Breast epithelium (tissue), 3 donors: ENCODE results near the gene KCNQ2.

ENCODE experiments used
- CTCF ChIP-seq, 3 donors: fragments of 450-650 bp; IDR thresholded peaks; one replicate each; pipeline ENCODE4 v1.5.1; 2016 to 2017; ENCODE audit warnings: antibody characterized with exemption in 3 of 3, mild to moderate bottlenecking in 3 of 3, moderate library complexity in 3 of 3
- POLR2A ChIP-seq: fragments of 450-650 bp; IDR thresholded peaks from one replicate; pipeline ENCODE4 v1.6.1; 2016; ENCODE audit warnings: antibody characterized with exemption, mild to moderate bottlenecking, moderate library complexity

- TF ChIP-seq CTCF (IDR thresholded peaks at IDR 0.05) (no peak), POLR2A (no peak)
These were observed 70.1 kb downstream of the KCNQ2 start for GRCh38 chr20:63402181-63402859.
